WTC11 (cell line): ENCODE measurements around the gene PRKCB.

Source experiments
- SMAD4 ChIP-seq: sonication (generic); formaldehyde crosslinking; IDR thresholded peaks from 2 replicates; pipeline ENCODE4 v1.8.0; 2022; ENCODE audit warnings: mild to moderate bottlenecking, missing genetic modification reagents
- USF1 ChIP-seq: sonication (generic); formaldehyde crosslinking; IDR thresholded peaks from 2 replicates; pipeline ENCODE4 v1.8.0; 2022; ENCODE audit warnings: mild to moderate bottlenecking, missing genetic modification reagents
- ZNF263 ChIP-seq: sonication (generic); formaldehyde crosslinking; IDR thresholded peaks from 2 replicates; pipeline ENCODE4 v1.8.1; 2022; ENCODE audit warnings: low read depth, mild to moderate bottlenecking, moderate library complexity, missing genetic modification reagents
- TF ChIP-seq, protein P1 (sequence below): fragments of 250-450 bp; sonication (Bioruptor Pico); IDR thresholded peaks from 2 replicates; pipeline ENCODE4 v1.9.0; 2021; ENCODE audit warnings: mild to moderate bottlenecking

DNA sequence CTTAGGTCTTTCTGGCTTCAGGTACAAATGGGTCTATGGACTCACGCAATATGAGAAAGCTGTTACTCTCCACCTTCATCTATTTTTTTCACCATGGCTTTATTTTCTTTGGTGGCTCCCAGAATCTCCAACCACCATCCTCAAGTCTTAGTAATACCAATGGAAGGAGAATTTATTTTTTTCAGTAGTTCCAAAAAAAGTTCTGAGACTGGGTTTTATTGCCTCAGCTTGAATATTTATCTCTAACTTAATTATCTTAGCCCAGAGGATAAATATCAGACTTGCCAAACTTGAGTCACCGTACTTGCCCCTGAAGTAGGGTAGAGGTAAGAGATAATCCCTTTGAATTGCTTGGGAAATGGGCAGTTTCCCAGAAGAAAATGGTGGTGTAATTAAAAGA lies 397.2 kb downstream of the PRKCB start:
- TF ChIP-seq SMAD4 (CRISPR knock-in tag) (no peak), USF1 (CRISPR knock-in tag) (no peak), ZNF263 (CRISPR knock-in tag) (no peak)
- TF ChIP-seq, protein P1, sequence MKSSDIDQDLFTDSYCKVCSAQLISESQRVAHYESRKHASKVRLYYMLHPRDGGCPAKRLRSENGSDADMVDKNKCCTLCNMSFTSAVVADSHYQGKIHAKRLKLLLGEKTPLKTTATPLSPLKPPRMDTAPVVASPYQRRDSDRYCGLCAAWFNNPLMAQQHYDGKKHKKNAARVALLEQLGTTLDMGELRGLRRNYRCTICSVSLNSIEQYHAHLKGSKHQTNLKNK (CRISPR knock-in tag), result no peak
